Measurements from ENCODE around the gene GPR141.

Gene GPR141

GRCh38 chr7:37683246-37684120 lies at the start of gene GPR141:
TSS of gene GPR141 (plus strand) at chr7:37683766. CDS start at chr7:37740394, 56,628 bp downstream.
- DNase-seq: no peak

- no peak for DNase-seq
These were observed 48.2 kb upstream of the GPR141 start for GRCh38 chr7:37635346-37635745.

- DNase-seq: no peak
These were observed 41.5 kb upstream of the GPR141 start for GRCh38 chr7:37642028-37642540.

GRCh38 chr7:37643876-37644275 lies 39.7 kb upstream of the GPR141 start:
- peak; percentile 6 for DNase-seq

- DNase-seq: no peak
These were observed 38.1 kb upstream of the GPR141 start for GRCh38 chr7:37645282-37646050.

GRCh38 chr7:37656913-37657530 lies 26.5 kb upstream of the GPR141 start:
- DNase-seq: no peak

GRCh38 chr7:37657816-37658215 lies 25.8 kb upstream of the GPR141 start:
- no peak for DNase-seq

- DNase-seq: no peak
These were observed 23.5 kb upstream of the GPR141 start for GRCh38 chr7:37659971-37660565.

- no peak for DNase-seq
These were observed 23.0 kb upstream of the GPR141 start for GRCh38 chr7:37660614-37661013.

GRCh38 chr7:37663693-37664092 lies 19.9 kb upstream of the GPR141 start:
- no peak for DNase-seq

- DNase-seq: no peak
These were observed 18.1 kb upstream of the GPR141 start for GRCh38 chr7:37665352-37666022.

- no peak for DNase-seq
These were observed 17.4 kb upstream of the GPR141 start for GRCh38 chr7:37666026-37666799.

- no peak for DNase-seq
These were observed 13.7 kb upstream of the GPR141 start for GRCh38 chr7:37669818-37670217.

GRCh38 chr7:37670436-37670835 lies 13.1 kb upstream of the GPR141 start:
- DNase-seq: no peak

GRCh38 chr7:37671876-37672275 lies 11.7 kb upstream of the GPR141 start:
- DNase-seq: no peak

- no peak for DNase-seq
These were observed 10.6 kb upstream of the GPR141 start for GRCh38 chr7:37672926-37673325.

GRCh38 chr7:37673523-37673922 lies 10.0 kb upstream of the GPR141 start:
- no peak for DNase-seq

GRCh38 chr7:37674531-37674930 lies 9.0 kb upstream of the GPR141 start:
- no peak for DNase-seq

GRCh38 chr7:37675749-37676148 lies 7.8 kb upstream of the GPR141 start:
- no peak for DNase-seq

- DNase-seq: no peak
These were observed 1.4 kb downstream of the GPR141 start for GRCh38 chr7:37684927-37685326.

GRCh38 chr7:37686556-37687345 lies 3.2 kb downstream of the GPR141 start:
- DNase-seq: no peak

Measured in COR-L47 (cell line).